ENCODE data around the gene AVEN.

AVEN gene

DNA sequence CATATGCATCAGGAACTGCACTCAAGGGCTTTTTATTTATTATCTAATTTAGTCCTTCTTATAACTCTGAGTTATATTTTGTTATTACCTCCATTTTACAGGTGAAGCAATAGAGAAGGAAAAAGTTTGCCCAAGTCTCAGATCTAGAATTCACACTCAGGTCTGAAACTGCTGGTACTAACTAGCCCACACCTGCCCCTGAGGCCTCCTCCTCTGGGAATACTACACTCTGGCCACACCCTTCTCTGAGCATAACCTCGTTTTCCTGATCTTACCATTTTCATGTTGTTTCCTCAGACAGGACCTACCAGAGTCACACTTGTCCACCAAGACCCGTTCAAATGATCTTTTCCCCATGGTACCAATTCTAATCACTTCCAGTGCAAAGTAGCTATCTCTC, 164.8 kb downstream of the AVEN start:
- Histone ChIP-seq H3K27ac (no peak overlapping the region), H3K4me3 (ENCODE audit: low read depth, low read length) (no peak overlapping the region), H3K27me3 (ENCODE audit: insufficient read depth, low read depth, severe bottlenecking) (no peaks in the 10 kb centered on the region), H3K9me3 (ENCODE audit: severe bottlenecking) (no peaks in the 10 kb centered on the region), H3K36me3 (no peaks in the 10 kb centered on the region)
- TF ChIP-seq, protein P1, sequence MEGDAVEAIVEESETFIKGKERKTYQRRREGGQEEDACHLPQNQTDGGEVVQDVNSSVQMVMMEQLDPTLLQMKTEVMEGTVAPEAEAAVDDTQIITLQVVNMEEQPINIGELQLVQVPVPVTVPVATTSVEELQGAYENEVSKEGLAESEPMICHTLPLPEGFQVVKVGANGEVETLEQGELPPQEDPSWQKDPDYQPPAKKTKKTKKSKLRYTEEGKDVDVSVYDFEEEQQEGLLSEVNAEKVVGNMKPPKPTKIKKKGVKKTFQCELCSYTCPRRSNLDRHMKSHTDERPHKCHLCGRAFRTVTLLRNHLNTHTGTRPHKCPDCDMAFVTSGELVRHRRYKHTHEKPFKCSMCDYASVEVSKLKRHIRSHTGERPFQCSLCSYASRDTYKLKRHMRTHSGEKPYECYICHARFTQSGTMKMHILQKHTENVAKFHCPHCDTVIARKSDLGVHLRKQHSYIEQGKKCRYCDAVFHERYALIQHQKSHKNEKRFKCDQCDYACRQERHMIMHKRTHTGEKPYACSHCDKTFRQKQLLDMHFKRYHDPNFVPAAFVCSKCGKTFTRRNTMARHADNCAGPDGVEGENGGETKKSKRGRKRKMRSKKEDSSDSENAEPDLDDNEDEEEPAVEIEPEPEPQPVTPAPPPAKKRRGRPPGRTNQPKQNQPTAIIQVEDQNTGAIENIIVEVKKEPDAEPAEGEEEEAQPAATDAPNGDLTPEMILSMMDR (IDR thresholded peaks at IDR 0.05; ENCODE audit: low read depth, low read length) = no peak
- DNase-seq = no peak

DNA sequence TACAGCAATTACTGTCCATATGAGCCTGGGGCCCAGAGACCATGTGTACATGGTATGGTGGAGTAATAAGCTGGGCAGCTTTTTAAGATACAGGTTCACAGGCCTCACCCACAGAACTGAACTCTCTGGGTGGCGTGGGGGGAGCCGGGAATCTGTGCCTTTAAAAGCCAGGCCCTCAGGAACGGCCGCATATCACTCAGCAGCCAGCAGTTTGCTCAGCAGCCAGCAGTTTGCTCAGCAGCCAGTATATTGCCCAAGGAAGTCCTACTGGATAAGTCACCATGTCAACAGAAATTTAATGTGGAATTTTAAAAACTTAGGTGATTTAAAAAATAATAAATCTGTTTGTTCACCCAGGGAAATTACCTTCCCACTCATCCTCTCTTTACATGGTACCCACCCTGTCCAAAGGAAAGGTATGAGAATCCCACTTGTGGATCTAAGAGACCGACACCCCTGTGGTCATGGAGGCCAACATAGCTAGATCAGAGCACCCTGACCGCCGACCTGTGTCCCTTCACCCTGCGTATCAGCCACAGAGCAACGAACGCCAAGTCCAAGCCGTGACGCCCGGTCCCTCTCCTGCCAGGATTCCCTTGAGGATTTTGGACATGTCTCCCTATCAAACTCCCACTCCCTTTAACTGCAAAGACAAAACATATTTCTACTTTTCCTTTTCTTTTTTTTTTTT, 166.4 kb downstream of the AVEN start:
- Histone ChIP-seq H3K27me3 (ENCODE audit: insufficient read depth, low read depth, severe bottlenecking) (no peaks in the 10 kb centered on the region), H3K36me3 (no peaks in the 10 kb centered on the region), H3K27ac (no peak overlapping the region), H3K9me3 (ENCODE audit: severe bottlenecking) (no peaks in the 10 kb centered on the region), H3K4me3 (ENCODE audit: low read depth, low read length) (no peak overlapping the region)
- TF ChIP-seq, protein P1 (IDR thresholded peaks at IDR 0.05; ENCODE audit: low read depth, low read length) = no peak
- no peak for DNase-seq

DNA sequence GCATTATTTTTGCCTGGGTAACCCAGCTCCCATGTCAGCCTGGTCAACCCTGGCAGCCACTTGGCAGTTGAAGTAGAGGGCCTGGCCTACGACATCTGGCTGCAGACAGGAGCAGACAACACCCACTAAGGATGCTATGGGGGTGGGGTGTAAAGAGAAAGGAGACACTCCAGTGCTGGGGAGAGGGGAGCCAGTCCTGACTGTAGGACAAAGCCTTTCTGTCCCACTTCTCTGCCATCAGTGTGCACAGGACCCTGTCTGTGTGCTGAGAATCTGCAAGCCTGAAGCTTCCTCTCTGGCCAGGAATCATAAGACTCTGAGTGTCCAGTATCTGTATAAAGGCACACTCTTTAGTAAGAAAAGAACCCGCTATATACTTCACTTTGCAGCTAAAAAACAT, 167.0 kb downstream of the AVEN start:
- DNase-seq = no peak
- no peaks in the 10 kb centered on the region for H3K36me3 ChIP-seq
- TF ChIP-seq, protein P1 (IDR thresholded peaks at IDR 0.05; ENCODE audit: low read depth, low read length) = no peak
- no peaks in the 10 kb centered on the region for H3K9me3 ChIP-seq (ENCODE audit: severe bottlenecking)
- H3K4me3 ChIP-seq (ENCODE audit: low read depth, low read length) = no peak overlapping the region
- no peaks in the 10 kb centered on the region for H3K27me3 ChIP-seq (ENCODE audit: insufficient read depth, low read depth, severe bottlenecking)
- no peak overlapping the region for H3K27ac ChIP-seq

DNA sequence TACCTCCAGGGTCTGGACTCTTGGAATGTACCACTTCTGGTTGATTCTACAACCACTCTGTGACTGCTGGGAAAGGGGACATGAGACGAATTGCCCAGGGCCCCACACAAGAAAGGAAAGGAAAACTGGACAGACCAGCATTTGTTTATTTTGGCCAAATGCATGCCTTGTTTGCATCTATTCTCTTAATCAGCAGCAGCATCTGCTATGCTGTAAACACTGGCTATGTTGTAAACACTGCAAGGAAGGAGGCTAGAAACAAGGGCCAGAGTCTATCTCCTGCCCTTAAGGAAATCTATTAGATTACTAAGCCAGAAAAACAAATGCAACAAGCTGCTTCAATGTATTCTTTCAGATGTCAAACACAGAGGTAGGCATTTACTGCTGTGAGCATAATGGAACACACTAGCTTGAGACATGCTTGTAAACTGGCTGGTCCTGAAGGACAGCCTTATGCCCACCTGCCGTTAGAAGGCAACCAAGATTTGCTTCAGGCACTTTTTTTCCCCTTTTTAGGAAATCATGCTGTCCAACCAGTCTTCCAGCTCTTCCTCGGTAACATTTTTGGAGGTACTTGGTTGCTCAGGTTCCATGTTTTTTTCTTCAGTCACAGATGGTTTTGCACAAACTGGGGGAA, 172.8 kb downstream of the AVEN start:
- Histone ChIP-seq H3K27me3 (ENCODE audit: insufficient read depth, low read depth, severe bottlenecking) (no peaks in the 10 kb centered on the region), H3K9me3 (ENCODE audit: severe bottlenecking) (no peaks in the 10 kb centered on the region), H3K27ac (no peak overlapping the region), H3K36me3 (peaks cover 3% of the 10 kb centered on the region; the same call in 1 of the 2 replicates), H3K4me3 (ENCODE audit: low read depth, low read length) (no peak overlapping the region)
- TF ChIP-seq, protein P1 (IDR thresholded peaks at IDR 0.05; ENCODE audit: low read depth, low read length) = no peak
- DNase-seq = no peak

DNA sequence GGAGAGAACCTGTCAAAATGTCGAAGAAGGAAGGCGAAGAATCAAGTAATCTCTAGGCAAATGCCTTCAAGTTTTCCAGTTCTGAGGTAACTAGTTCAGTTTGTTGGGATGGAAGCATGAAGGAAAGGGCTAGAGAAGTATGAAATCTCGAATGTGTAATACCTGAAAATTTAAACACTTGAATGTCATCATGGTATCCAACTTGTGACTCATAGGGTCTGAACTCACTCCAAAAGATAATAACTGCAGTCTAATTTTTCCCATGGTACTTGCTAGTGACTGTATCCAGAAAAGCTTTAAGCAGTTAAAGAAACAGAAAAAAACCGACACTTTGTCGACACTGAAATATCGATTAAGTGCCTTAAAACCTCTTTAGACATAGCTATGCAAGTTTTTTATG, 173.6 kb downstream of the AVEN start:
- no peaks in the 10 kb centered on the region for H3K9me3 ChIP-seq (ENCODE audit: severe bottlenecking)
- H3K4me3 ChIP-seq (ENCODE audit: low read depth, low read length) = no peak overlapping the region
- DNase-seq = no peak
- no peaks in the 10 kb centered on the region for H3K27me3 ChIP-seq (ENCODE audit: insufficient read depth, low read depth, severe bottlenecking)
- TF ChIP-seq, protein P1 (IDR thresholded peaks at IDR 0.05; ENCODE audit: low read depth, low read length) = no peak
- H3K36me3 ChIP-seq = peaks cover 3% of the 10 kb centered on the region; the same call in 1 of the 2 replicates
- no peak overlapping the region for H3K27ac ChIP-seq

Data from WERI-Rb-1 (cell line).